Keratinocyte (primary cell): Measurements from ENCODE around the gene SLC27A2. TPM values are rescaled to one million over a fixed set of nuclear protein-coding genes. Genes with fewer than 3 reads are reported as not detected.

Experiments used
- DNase-seq: peaks from one replicate; pipeline ENCODE4 v3.0.0-alpha.2; 2011; ENCODE audit warnings: low read depth, missing footprints, low spot score
- FAIRE-seq: peaks from 2 replicates; lab custom pipeline; 2011; peaks lifted over from hg19 to GRCh38; lab: Jason Lieb, UNC
- H2AFZ ChIP-seq: 2 replicates; pipeline ENCODE4 v1.6.0; 2012; ENCODE audit warnings: low read length, control low read depth, inconsistent platforms; ENCODE audit not compliant: control insufficient read depth
- H3K27ac ChIP-seq: 2 replicates; pipeline ENCODE4 v1.5.1; 2011; ENCODE audit warnings: low read length; ENCODE audit not compliant: control insufficient read depth, insufficient read depth
- H3K27me3 ChIP-seq: 3 replicates; pipeline ENCODE4 v1.6.0; 2011; ENCODE audit warnings: low read length; ENCODE audit not compliant: control insufficient read depth, insufficient read depth; ENCODE audit errors: extremely low read depth
- H3K36me3 ChIP-seq, 2 experiments: 2 replicates in 1 of 2; 3 replicates in 1 of 2; pipeline ENCODE4 v1.5.1; 2011; ENCODE audit warnings: low read length in 2 of 2, mild to moderate bottlenecking in 1 of 2; ENCODE audit not compliant: control insufficient read depth in 2 of 2, insufficient read depth in 2 of 2; ENCODE audit errors: extremely low read depth in 1 of 2
- H3K4me1 ChIP-seq: 3 replicates; pipeline ENCODE4 v1.5.1; 2011; ENCODE audit warnings: low read length; ENCODE audit not compliant: control insufficient read depth, insufficient read depth; ENCODE audit errors: extremely low read depth
- H3K4me2 ChIP-seq: 3 replicates; pipeline ENCODE4 v1.6.0; 2011; ENCODE audit warnings: low read depth, low read length; ENCODE audit not compliant: control insufficient read depth, insufficient read depth; ENCODE audit errors: extremely low read depth
- H3K4me3 ChIP-seq, 3 experiments: fragments of 200-600 bp in 1 of 3; sonication (generic) in 1 of 3; 2 replicates in 2 of 3; 3 replicates in 1 of 3; pipeline ENCODE4 v1.5.1; 2011 to 2016; ENCODE audit warnings: low read length in 3 of 3, mild to moderate bottlenecking in 3 of 3, control low read depth in 2 of 3, inconsistent platforms in 1 of 3, low read depth in 1 of 3, mixed read lengths in 1 of 3, mixed run types in 1 of 3, moderate library complexity in 1 of 3; ENCODE audit not compliant: control insufficient read depth in 2 of 3, insufficient read depth in 2 of 3; ENCODE audit errors: extremely low read depth in 1 of 3
- H3K79me2 ChIP-seq: 2 replicates; pipeline ENCODE4 v1.6.0; 2012; ENCODE audit warnings: low read length; ENCODE audit not compliant: control insufficient read depth, insufficient read depth
- H3K9ac ChIP-seq: 3 replicates; pipeline ENCODE4 v1.6.0; 2011; ENCODE audit warnings: low read length; ENCODE audit not compliant: control insufficient read depth, insufficient read depth; ENCODE audit errors: extremely low read depth
- H3K9me1 ChIP-seq: 3 replicates; pipeline ENCODE4 v1.6.0; 2011; ENCODE audit warnings: low read length; ENCODE audit not compliant: control insufficient read depth, insufficient read depth; ENCODE audit errors: extremely low read depth
- H3K9me3 ChIP-seq: 2 replicates; pipeline ENCODE4 v1.5.1; 2012; ENCODE audit warnings: low read depth, low read length; ENCODE audit not compliant: control insufficient read depth
- H4K20me1 ChIP-seq: 3 replicates; pipeline ENCODE4 v1.6.0; 2011; ENCODE audit warnings: low read length; ENCODE audit not compliant: control insufficient read depth, insufficient read depth; ENCODE audit errors: extremely low read depth
- EZH2 ChIP-seq: IDR thresholded peaks from one replicate; pipeline ENCODE4 v1.6.1; 2012; ENCODE audit warnings: inconsistent platforms, mild to moderate bottlenecking, low read length, moderate library complexity
- dilution Hi-C: fragments of 300-500 bp; cut with MboI; formaldehyde crosslinking; loops from one replicate; pipeline ENCODE4 v1.7.0; 2020; ENCODE audit warnings: low sequenced_read_pairs; ENCODE audit not compliant: extremely low pct_ligation_motif_present
- polyA plus RNA-seq, 5 experiments: library from polyadenylated mRNA; depleted of rRNA in 3 of 5; stranded (reverse) in 3 of 5; stranded (forward) in 1 of 5; unstranded in 1 of 5; fragments of >200 nt; gene quantifications; 1 replicate in 1 of 5; 2 replicates in 3 of 5; 3 replicates in 1 of 5; pipeline versions ENCODE4 v1.2.1 to v1.2.3, GENCODE V29; 2011 to 2012; ENCODE audit warnings: missing spikeins in 2 of 5, low read depth in 1 of 5, low replicate concordance in 1 of 5
- TF ChIP-seq, protein P1 (sequence below), 3 experiments: IDR thresholded peaks in 1 of 3; conservative IDR thresholded peaks in 1 of 3; optimal IDR thresholded peaks in 1 of 3; 2 replicates in 2 of 3; 3 replicates in 1 of 3; pipeline versions ENCODE3 to v1.5.1; 2011; ENCODE audit warnings: low read length in 3 of 3, mild to moderate bottlenecking in 3 of 3, moderate library complexity in 2 of 3, control low read depth in 1 of 3, inconsistent platforms in 1 of 3; ENCODE audit not compliant: insufficient read depth in 2 of 3; ENCODE audit errors: extremely low read depth in 1 of 3

Gene SLC27A2
- polyA plus RNA-seq, 1 donor (not counting 4 experiments of a cell fraction or from before 2014, with no cell fraction given), result 0.34 TPM

DNA sequence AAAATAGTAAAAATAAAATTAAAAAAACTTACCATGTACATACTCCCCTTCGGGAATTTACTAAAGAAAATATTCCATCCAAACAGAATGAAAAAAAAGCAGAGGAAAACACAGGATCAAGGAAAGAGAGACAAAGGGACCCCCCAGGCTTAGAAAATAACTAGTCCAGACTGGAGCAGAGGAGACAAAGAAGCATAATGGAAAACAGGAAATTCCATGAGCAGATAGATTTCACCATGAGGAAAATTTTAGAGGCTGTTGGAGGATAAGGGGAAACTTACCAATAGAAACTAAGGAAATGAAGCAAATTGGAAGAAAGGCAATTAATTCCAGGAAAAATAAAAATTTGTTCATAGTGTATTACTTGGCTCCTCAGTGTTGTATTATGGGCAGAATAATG is 36.7 kb downstream of the SLC27A2 start:
- no peak for FAIRE-seq

DNA sequence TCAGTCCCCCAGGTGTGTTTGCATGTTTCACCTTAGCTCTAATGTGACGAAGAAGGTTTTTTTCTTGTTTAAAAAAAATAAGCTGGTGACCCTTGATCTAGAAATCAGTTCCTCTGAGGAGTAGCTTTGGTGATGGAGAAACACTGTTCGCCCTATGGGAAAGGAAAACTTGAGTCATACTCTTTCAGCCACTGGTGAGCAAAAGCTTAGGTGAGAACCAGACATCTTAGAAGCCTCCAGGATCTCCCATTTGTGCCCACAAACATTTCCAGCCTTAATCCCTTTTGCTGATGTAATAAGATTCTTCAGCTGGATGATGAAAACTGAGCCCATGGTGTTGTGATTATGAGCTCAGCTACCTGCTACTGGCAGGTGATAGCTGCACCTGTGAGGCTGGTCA is 37.8 kb downstream of the SLC27A2 start:
- DNase-seq (no peak), FAIRE-seq (no peak)
- no peaks in the 10 kb centered on the region for H3K4me1 ChIP-seq
- H3K79me2 ChIP-seq, result no peaks in the 10 kb centered on the region
- H3K9me1 ChIP-seq, result no peaks in the 10 kb centered on the region
- no peak overlapping the region for H3K27ac ChIP-seq
- H3K27me3 ChIP-seq, result peaks cover 3% of the 10 kb centered on the region
- H3K36me3 ChIP-seq, result no peaks in the 10 kb centered on the region
- no peak overlapping the region for H3K9ac ChIP-seq
- H3K4me2 ChIP-seq, result no peak overlapping the region
- no peak for TF ChIP-seq EZH2
- TF ChIP-seq, protein P1, sequence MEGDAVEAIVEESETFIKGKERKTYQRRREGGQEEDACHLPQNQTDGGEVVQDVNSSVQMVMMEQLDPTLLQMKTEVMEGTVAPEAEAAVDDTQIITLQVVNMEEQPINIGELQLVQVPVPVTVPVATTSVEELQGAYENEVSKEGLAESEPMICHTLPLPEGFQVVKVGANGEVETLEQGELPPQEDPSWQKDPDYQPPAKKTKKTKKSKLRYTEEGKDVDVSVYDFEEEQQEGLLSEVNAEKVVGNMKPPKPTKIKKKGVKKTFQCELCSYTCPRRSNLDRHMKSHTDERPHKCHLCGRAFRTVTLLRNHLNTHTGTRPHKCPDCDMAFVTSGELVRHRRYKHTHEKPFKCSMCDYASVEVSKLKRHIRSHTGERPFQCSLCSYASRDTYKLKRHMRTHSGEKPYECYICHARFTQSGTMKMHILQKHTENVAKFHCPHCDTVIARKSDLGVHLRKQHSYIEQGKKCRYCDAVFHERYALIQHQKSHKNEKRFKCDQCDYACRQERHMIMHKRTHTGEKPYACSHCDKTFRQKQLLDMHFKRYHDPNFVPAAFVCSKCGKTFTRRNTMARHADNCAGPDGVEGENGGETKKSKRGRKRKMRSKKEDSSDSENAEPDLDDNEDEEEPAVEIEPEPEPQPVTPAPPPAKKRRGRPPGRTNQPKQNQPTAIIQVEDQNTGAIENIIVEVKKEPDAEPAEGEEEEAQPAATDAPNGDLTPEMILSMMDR (optimal IDR thresholded peaks at IDR 0.05 in 1 of 3, IDR thresholded peaks at IDR 0.05 in 1 of 3, conservative IDR thresholded peaks at IDR 0.05 in 1 of 3; ENCODE audit: extremely low read depth in 1 of 3, insufficient read depth in 2 of 3, low read length in 3 of 3), result no peak
- H4K20me1 ChIP-seq, result no peaks in the 10 kb centered on the region
- no peaks in the 10 kb centered on the region for H3K9me3 ChIP-seq
- dilution Hi-C loops, result no loop called here
- H3K4me3 ChIP-seq, result no peak overlapping the region
- no peak overlapping the region for H2AFZ ChIP-seq

More for the DNA sequence above, 36.7 kb downstream of the SLC27A2 start:
- dilution Hi-C loops, result no loop called here
- H3K4me2 ChIP-seq, result no peak overlapping the region
- H3K27me3 ChIP-seq, result peaks cover 3% of the 10 kb centered on the region
- H3K4me3 ChIP-seq, result no peak overlapping the region
- H3K4me1 ChIP-seq, result no peaks in the 10 kb centered on the region
- no peaks in the 10 kb centered on the region for H3K36me3 ChIP-seq
- H4K20me1 ChIP-seq, result no peaks in the 10 kb centered on the region
- TF ChIP-seq, protein P1 (optimal IDR thresholded peaks at IDR 0.05 in 1 of 3, IDR thresholded peaks at IDR 0.05 in 1 of 3, conservative IDR thresholded peaks at IDR 0.05 in 1 of 3; ENCODE audit: extremely low read depth in 1 of 3, insufficient read depth in 2 of 3, low read length in 3 of 3), result no peak
- TF ChIP-seq EZH2, result no peak
- no peaks in the 10 kb centered on the region for H3K9me1 ChIP-seq
- no peak for DNase-seq
- H2AFZ ChIP-seq, result no peak overlapping the region
- H3K9me3 ChIP-seq, result no peaks in the 10 kb centered on the region
- no peaks in the 10 kb centered on the region for H3K79me2 ChIP-seq
- no peak overlapping the region for H3K27ac ChIP-seq
- H3K9ac ChIP-seq, result no peak overlapping the region
